Endodermal cell (in vitro differentiated cells): ENCODE results near the gene RFLNA. TPM values are rescaled to one million over a fixed set of nuclear protein-coding genes. Genes with fewer than 3 reads are reported as not detected.

Experiments used
- DNase-seq: peaks from one replicate; pipeline ENCODE4 v3.0.0-alpha.2; 2017
- H3K27ac ChIP-seq: 2 replicates; pipeline ENCODE4 v1.5.1; 2013; ENCODE audit warnings: mild to moderate bottlenecking, low read depth, low read length, moderate library complexity
- H3K27me3 ChIP-seq: 2 replicates; pipeline ENCODE4 v1.6.1; 2013; ENCODE audit warnings: mild to moderate bottlenecking, low read length, moderate library complexity; ENCODE audit not compliant: insufficient read depth, control insufficient read depth, poor library complexity, severe bottlenecking
- H3K36me3 ChIP-seq: 2 replicates; pipeline ENCODE4 v1.7.0; 2013; ENCODE audit warnings: mild to moderate bottlenecking, low read length, moderate library complexity; ENCODE audit not compliant: control insufficient read depth, insufficient read depth
- H3K4me1 ChIP-seq: one replicate; pipeline ENCODE4 v1.7.0; 2013; ENCODE audit warnings: low read length; ENCODE audit not compliant: control insufficient read depth, insufficient read depth
- H3K4me3 ChIP-seq: 2 replicates; pipeline ENCODE4 v1.5.1; 2013; ENCODE audit warnings: mild to moderate bottlenecking, low read length, moderate library complexity
- H3K9ac ChIP-seq: 2 replicates; pipeline ENCODE4 v1.6.1; 2013; ENCODE audit warnings: mild to moderate bottlenecking, low read length, moderate library complexity; ENCODE audit not compliant: poor library complexity, severe bottlenecking; ENCODE audit errors: extremely low read depth
- H3K9me3 ChIP-seq: 2 replicates; pipeline ENCODE4 v1.6.1; 2013; ENCODE audit warnings: mild to moderate bottlenecking, low read length, moderate library complexity; ENCODE audit not compliant: control insufficient read depth
- H3K27ac Mint-ChIP-seq: 2 replicates; pipeline ENCODE4 v1.8.0; 2020; ENCODE audit warnings: mixed read lengths
- H3K27me3 Mint-ChIP-seq: 2 replicates; pipeline ENCODE4 v1.8.0; 2021; ENCODE audit warnings: mild to moderate bottlenecking, mixed read lengths; ENCODE audit not compliant: insufficient read depth
- H3K36me3 Mint-ChIP-seq: 2 replicates; pipeline ENCODE4 v1.8.0; 2020; ENCODE audit warnings: low read depth, mixed read lengths
- H3K4me1 Mint-ChIP-seq: 2 replicates; pipeline ENCODE4 v1.8.0; 2020; ENCODE audit warnings: mixed read lengths
- H3K4me3 Mint-ChIP-seq: 2 replicates; pipeline ENCODE4 v1.8.0; 2020; ENCODE audit warnings: mild to moderate bottlenecking, moderate library complexity, mixed read lengths
- H3K9me3 Mint-ChIP-seq: 2 replicates; pipeline ENCODE4 v1.8.0; 2020; ENCODE audit warnings: mild to moderate bottlenecking, mixed read lengths
- WGBS, 2 experiments: methylation state at CpG; one replicate each; pipeline versions ENCODE4 v1.1.5 to v1.1.7; 2013; ENCODE audit warnings: missing lambda C conversion rate in 2 of 2, mixed read lengths in 1 of 2; ENCODE audit not compliant: insufficient coverage in 1 of 2, insufficient read length in 1 of 2; 5-methylcytosine and 5-hydroxymethylcytosine counted together
- total RNA-seq, 2 donors: library from RNA; stranded (reverse); fragmentation: NEBNext Ultra II Directional in 1 of 2; extraction: Animal tissue kit (Norgen Biotek cat#: 25700) in 1 of 2; gene quantifications; 2 replicates in 1 of 2; 3 replicates in 1 of 2; pipeline ENCODE4 v1.2.1, GENCODE V29; 2021
- TF ChIP-seq, protein P1 (sequence below): fragments of 200-600 bp; sonication (generic); conservative IDR thresholded peaks from 2 replicates; pipeline ENCODE4 v1.5.0; 2021; ENCODE audit warnings: antibody characterized with exemption, mild to moderate bottlenecking

Gene RFLNA
- total RNA-seq, 2 donors from 2014 or later = 1.2 to 2.0 TPM

GRCh38 chr12:124357616-124358015 is 62.7 kb downstream of the RFLNA start:
- Mint-ChIP-seq H3K4me1 (no peaks in the 10 kb centered on the region), H3K27ac (peak overlapping the region; percentile 46), H3K4me3 (no peak overlapping the region), H3K27me3 (no peaks in the 10 kb centered on the region), H3K36me3 (peaks cover 47% of the 10 kb centered on the region), H3K9me3 (no peaks in the 10 kb centered on the region)
- 96 to 97% methylated on average over 10 to 15 of the region's 15 CpGs for WGBS, 2 experiments
- Histone ChIP-seq H3K36me3 (peaks cover 25% of the 10 kb centered on the region), H3K27me3 (no peaks in the 10 kb centered on the region), H3K9ac (no peak overlapping the region), H3K9me3 (no peaks in the 10 kb centered on the region), H3K4me3 (no peak overlapping the region), H3K4me1 (no peaks in the 10 kb centered on the region), H3K27ac (no peak overlapping the region)
- DNase-seq = no peak
- TF ChIP-seq, protein P1, sequence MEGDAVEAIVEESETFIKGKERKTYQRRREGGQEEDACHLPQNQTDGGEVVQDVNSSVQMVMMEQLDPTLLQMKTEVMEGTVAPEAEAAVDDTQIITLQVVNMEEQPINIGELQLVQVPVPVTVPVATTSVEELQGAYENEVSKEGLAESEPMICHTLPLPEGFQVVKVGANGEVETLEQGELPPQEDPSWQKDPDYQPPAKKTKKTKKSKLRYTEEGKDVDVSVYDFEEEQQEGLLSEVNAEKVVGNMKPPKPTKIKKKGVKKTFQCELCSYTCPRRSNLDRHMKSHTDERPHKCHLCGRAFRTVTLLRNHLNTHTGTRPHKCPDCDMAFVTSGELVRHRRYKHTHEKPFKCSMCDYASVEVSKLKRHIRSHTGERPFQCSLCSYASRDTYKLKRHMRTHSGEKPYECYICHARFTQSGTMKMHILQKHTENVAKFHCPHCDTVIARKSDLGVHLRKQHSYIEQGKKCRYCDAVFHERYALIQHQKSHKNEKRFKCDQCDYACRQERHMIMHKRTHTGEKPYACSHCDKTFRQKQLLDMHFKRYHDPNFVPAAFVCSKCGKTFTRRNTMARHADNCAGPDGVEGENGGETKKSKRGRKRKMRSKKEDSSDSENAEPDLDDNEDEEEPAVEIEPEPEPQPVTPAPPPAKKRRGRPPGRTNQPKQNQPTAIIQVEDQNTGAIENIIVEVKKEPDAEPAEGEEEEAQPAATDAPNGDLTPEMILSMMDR = no peak

- H3K9ac ChIP-seq = no peak overlapping the region
- no peak overlapping the region for H3K4me3 Mint-ChIP-seq
- no peak overlapping the region for H3K27ac ChIP-seq
- H3K4me1 Mint-ChIP-seq = no peaks in the 10 kb centered on the region
- H3K9me3 Mint-ChIP-seq = no peaks in the 10 kb centered on the region
- H3K9me3 ChIP-seq = no peaks in the 10 kb centered on the region
- no peaks in the 10 kb centered on the region for H3K27me3 Mint-ChIP-seq
- H3K27ac Mint-ChIP-seq = no peak overlapping the region
- no peaks in the 10 kb centered on the region for H3K27me3 ChIP-seq
- TF ChIP-seq, protein P1 = no peak
- 92 to 94% methylated on average over 8 to 11 of the region's 11 CpGs for WGBS, 2 experiments
- peaks cover 40% of the 10 kb centered on the region for H3K36me3 Mint-ChIP-seq
- H3K36me3 ChIP-seq = peaks cover 25% of the 10 kb centered on the region
- no peaks in the 10 kb centered on the region for H3K4me1 ChIP-seq
- H3K4me3 ChIP-seq = no peak overlapping the region
- DNase-seq = no peak
Observed at GRCh38 chr12:124358572-124358971, 63.7 kb downstream of the RFLNA start.

- no peaks in the 10 kb centered on the region for H3K4me1 ChIP-seq
- H3K27ac Mint-ChIP-seq = peak overlapping the region; percentile 81
- TF ChIP-seq, protein P1 = no peak
- 88 to 92% methylated on average over 25 to 37 of the region's 37 CpGs for WGBS, 2 experiments
- H3K36me3 Mint-ChIP-seq = peaks cover 35% of the 10 kb centered on the region
- H3K4me1 Mint-ChIP-seq = no peaks in the 10 kb centered on the region
- H3K27me3 Mint-ChIP-seq = no peaks in the 10 kb centered on the region
- no peak overlapping the region for H3K4me3 Mint-ChIP-seq
- peaks cover 25% of the 10 kb centered on the region for H3K36me3 ChIP-seq
- H3K27me3 ChIP-seq = no peaks in the 10 kb centered on the region
- DNase-seq = no peak
- H3K4me3 ChIP-seq = no peak overlapping the region
- H3K27ac ChIP-seq = no peak overlapping the region
- H3K9me3 Mint-ChIP-seq = no peaks in the 10 kb centered on the region
- no peak overlapping the region for H3K9ac ChIP-seq
- no peaks in the 10 kb centered on the region for H3K9me3 ChIP-seq
Observed at GRCh38 chr12:124359671-124360581, 65.0 kb downstream of the RFLNA start.
